Measurements from ENCODE around the gene DCC. TPM values are rescaled to one million over a fixed set of nuclear protein-coding genes. Genes with fewer than 3 reads are reported as not detected.

The DCC gene
- total RNA-seq (2014; rRNA removed) (not detected in 2 replicates), Bru-seq, nascent RNA (percentile 0 among the genes with signal in this experiment), BruChase-seq, experiment 1, labeled RNA remaining after a 6-hour chase (percentile 0 among the genes with signal in this experiment), BruChase-seq, experiment 2, labeled RNA remaining after a 2-hour chase (percentile 1 among the genes with signal in this experiment)
- long read RNA-seq, result 0 reads

- DNase-seq, result peak; percentile 43
- Histone ChIP-seq H3K79me2 (ENCODE audit: low read length) (no peaks in the 10 kb centered on the region), H3K4me1 (ENCODE audit: insufficient read depth, low read length) (no peaks in the 10 kb centered on the region), H3K27me3 (ENCODE audit: low read length) (peaks cover 41% of the 10 kb centered on the region), H3K9ac (ENCODE audit: low read length) (no peak within 1 kb of the TSS), H4K20me1 (ENCODE audit: low read length) (no peaks in the 10 kb centered on the region), H3K36me3 (ENCODE audit: low read depth, low read length) (no peaks in the 10 kb centered on the region), H3K4me2 (ENCODE audit: low read length) (no peak within 1 kb of the TSS), H3F3A (ENCODE audit: low read length, unreplicated experiment) (no peaks in the 10 kb centered on the region), H3K9me3 (ENCODE audit: low read length) (no peaks in the 10 kb centered on the region), H3K4me3 (ENCODE audit: low read length) (no peak within 1 kb of the TSS), H3K9me2 (replicated peaks; ENCODE audit: low read length) (no peaks in the 10 kb centered on the region), H3K27ac (ENCODE audit: low read length) (no peak within 1 kb of the TSS), H2AFZ (ENCODE audit: low read length) (no peak within 1 kb of the TSS)
- ATAC-seq, result no peak
- intact Hi-C loops (cut with micrococcal nuclease), result no loop called here
- no TSS peak for BruUV-seq (replicated peaks)
- ChIA-PET CTCF (no interaction called here), POLR2A (ENCODE audit: unreplicated experiment) (no interaction called here)
- TF ChIP-seq EZH2 (IDR thresholded peaks at IDR 0.05; ENCODE audit: low read length, unreplicated experiment), result no peak
- TF ChIP-seq CTCF (conservative IDR thresholded peaks at IDR 0.05; ENCODE audit: low read depth, low read length), result peak; percentile 41
- no peak for TF ChIP-seq EZH2phosphoT487 (IDR thresholded peaks at IDR 0.05; ENCODE audit: borderline replicate concordance, low read length)
Observed at GRCh38 chr18:52339891-52340371, at the start of gene DCC. Gene DCC, plus strand, starts transcription at chr18:52340197. Its CDS starts 591 bp downstream, at chr18:52340788.

- CTCF ChIA-PET, result no interaction called here
Observed at GRCh38 chr18:52310651-52311050, 29.3 kb upstream of the DCC start.

More at GRCh38 chr18:52310651-52311050, 29.3 kb upstream of the DCC start:
- TF ChIP-seq CTCF (conservative IDR thresholded peaks at IDR 0.05; ENCODE audit: low read depth, low read length) (no peak), EZH2 (IDR thresholded peaks at IDR 0.05; ENCODE audit: low read length, unreplicated experiment) (no peak), EZH2phosphoT487 (IDR thresholded peaks at IDR 0.05; ENCODE audit: borderline replicate concordance, low read length) (no peak)
- H3F3A ChIP-seq (ENCODE audit: low read length, unreplicated experiment), result no peaks in the 10 kb centered on the region
- POLR2A ChIA-PET (ENCODE audit: unreplicated experiment), result no interaction called here
- H3K79me2 ChIP-seq (ENCODE audit: low read length), result no peaks in the 10 kb centered on the region
- H3K36me3 ChIP-seq (ENCODE audit: low read depth, low read length), result no peaks in the 10 kb centered on the region
- no peak overlapping the region for H3K9ac ChIP-seq (ENCODE audit: low read length)
- H3K4me1 ChIP-seq (ENCODE audit: insufficient read depth, low read length), result no peaks in the 10 kb centered on the region
- H3K9me3 ChIP-seq (ENCODE audit: low read length), result no peaks in the 10 kb centered on the region
- no peaks in the 10 kb centered on the region for H3K27me3 ChIP-seq (ENCODE audit: low read length)
- intact Hi-C loops (cut with micrococcal nuclease), result no loop called here
- H3K4me3 ChIP-seq (ENCODE audit: low read length), result no peak overlapping the region
- DNase-seq (no peak), ATAC-seq (no peak)
- H3K9me2 ChIP-seq (replicated peaks; ENCODE audit: low read length), result no peaks in the 10 kb centered on the region
- H3K4me2 ChIP-seq (ENCODE audit: low read length), result no peak overlapping the region
- no peak overlapping the region for H2AFZ ChIP-seq (ENCODE audit: low read length)
- no peaks in the 10 kb centered on the region for H4K20me1 ChIP-seq (ENCODE audit: low read length)
- no peak overlapping the region for H3K27ac ChIP-seq (ENCODE audit: low read length)
- no TSS peak for BruUV-seq (replicated peaks)

Measured in PC-3 (cell line).